Measurements from ENCODE around the gene PTK7.
"Not testable (repeated sequence)": the region's sequence is repeated elsewhere in the genome, so short reads cannot be mapped to it uniquely, and the experiment has no call there.

The PTK7 gene

DNA sequence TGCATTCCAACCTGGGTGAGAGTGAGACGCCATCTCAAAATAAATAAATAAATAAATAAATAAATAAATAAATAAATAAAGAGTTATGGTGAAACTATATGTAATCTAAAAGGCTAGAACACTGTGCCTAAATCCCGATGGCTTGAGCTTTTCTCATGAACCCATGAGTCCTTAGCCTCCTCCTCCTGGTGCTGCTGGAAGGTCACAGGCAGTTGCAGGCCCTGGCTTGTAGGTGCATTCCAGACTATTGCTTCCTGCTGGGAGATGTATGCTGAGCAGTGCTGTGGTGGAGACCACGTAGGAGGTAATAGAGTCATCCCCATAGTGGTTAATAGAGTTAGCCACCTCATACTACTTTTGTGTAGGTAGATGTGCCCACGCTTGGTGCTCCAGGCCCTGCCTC, 12.5 kb downstream of the PTK7 start:
- DNase-seq: peak; percentile 18 to 27 (median 23)

DNA sequence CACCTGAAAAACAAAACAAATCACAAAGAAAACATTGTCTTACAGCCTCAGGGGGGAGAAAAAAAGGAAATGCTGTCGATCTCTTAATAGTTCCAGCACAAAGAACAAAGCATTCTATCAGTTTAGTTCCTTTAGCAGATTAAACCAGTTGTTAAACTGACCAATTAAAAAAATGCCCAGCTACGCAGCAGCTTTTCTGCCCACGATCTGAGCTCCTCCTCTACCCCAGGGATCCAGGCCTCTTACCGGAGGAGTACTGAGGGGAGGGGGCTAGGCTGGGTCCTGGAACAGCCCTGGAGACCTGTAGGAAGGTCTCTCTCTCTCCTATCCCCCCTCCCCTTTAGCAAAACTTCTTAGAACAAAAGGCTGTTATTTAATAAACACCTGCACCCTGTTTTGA, 13.4 kb downstream of the PTK7 start:
- DNase-seq: no peak

GRCh38 chr6:43089874-43090558, 13.9 kb downstream of the PTK7 start:
- DNase-seq: no peak

GRCh38 chr6:43090559-43090956, 14.4 kb downstream of the PTK7 start:
- no peak for DNase-seq

- no peak for DNase-seq
Measured at GRCh38 chr6:43091020-43091419, 14.9 kb downstream of the PTK7 start.

DNA sequence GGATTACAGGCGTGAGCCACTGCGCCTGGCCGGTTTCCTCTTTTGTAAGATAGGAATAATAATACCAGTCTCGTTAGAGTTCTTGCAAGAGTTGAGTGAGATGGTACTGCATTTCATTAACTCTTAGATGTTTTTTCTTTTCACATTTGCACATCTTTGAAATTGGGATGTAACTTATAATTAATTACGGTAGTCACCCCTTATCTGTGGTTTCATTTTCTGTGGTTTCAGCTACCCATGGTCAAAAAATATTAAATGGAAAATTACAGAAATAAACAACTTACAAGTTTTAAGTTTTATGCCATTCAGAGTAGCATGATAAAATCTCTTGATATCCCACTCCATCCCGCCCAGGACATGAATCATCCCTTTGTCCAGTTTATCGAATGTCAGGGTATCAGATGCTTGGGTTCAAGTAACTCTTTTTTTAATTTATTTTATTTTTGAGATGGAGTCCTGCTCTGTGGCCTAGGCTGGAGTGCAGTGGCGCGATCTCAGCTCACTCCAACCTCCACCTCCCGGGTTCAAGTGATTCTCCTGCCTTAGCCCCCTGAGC, 15.4 kb downstream of the PTK7 start:
- DNase-seq: no peak

GRCh38 chr6:43092635-43093034, 16.5 kb downstream of the PTK7 start:
- no peak for DNase-seq

- DNase-seq: peak; percentile 42 to 61 (median 44)
Measured at GRCh38 chr6:43093436-43094289, 17.5 kb downstream of the PTK7 start.

DNA sequence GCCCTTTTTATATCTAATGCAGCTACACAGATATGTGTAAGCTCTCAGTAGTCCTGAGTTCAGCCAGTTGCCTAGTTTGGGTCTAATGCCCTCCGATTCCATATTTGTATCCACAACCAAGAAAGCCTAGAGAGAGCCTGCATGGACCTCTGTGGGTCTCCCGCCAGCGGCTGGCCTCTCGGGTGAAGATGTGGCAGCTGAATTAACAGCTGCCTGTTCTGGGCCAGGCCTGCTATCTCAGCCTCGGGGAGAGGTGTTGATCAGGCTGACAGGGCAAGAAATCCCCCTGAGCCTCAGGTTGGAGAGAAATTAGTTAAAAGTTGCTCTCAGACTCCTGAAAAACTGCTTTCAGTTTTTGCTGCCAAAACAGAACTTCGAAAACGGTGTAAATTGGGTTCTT, 19.8 kb downstream of the PTK7 start:
- no peak for DNase-seq

DNA sequence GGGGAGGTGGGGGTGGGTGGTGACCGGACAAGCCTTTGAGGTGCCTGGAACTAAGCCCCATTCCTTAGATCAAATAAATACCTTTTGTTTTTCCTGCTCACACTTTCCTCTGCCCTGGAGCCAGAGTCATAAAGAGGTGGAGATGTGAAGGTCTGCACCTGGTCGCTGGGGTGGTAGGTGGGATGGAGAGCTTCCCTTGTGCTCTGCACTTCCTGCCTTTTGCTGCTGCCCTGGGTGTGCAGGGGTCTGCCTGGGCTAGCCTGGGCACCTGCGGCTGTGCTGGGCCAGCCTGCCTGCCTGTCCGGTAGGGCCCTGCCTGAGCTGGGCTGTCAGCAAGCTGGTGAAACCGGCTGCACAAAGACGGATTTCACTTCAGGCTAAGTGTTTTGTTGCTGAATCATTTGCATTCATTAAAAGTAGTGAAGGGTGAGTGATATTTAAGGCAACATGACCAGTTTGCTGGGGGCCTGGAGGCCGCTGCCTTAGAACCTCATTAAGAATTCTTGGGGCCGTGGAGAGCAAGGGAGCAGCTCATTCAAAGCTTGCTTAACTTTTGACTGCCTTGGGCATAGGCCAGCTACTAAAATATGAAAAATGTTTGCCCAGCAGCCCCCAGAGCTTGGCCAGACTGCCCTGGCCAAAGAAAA, 20.5 kb downstream of the PTK7 start:
- DNase-seq: no peak

DNA sequence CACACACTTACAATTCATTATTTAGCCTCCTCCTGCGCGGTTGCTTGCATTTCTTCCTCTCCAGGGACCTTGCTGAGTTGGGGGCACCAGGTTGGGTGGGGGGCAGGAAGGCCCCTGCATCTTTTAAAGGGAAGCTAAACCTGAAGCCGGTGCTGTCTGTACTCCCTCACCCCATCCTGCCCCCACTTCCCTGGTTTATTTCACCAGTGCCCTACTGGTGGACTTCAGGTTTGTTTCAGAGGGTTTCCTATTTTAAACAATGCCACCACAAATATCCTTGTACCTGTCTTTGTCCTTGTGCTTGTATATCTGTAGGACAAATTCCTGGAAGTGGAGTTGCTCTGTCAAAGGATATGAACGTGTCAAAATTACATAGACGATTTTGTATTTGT, 21.0 kb downstream of the PTK7 start:
- DNase-seq: no peak

- DNase-seq: no peak
Measured at GRCh38 chr6:43097502-43097901, 21.4 kb downstream of the PTK7 start.

GRCh38 chr6:43101497-43101896, 25.4 kb downstream of the PTK7 start:
- no peak for DNase-seq

DNA sequence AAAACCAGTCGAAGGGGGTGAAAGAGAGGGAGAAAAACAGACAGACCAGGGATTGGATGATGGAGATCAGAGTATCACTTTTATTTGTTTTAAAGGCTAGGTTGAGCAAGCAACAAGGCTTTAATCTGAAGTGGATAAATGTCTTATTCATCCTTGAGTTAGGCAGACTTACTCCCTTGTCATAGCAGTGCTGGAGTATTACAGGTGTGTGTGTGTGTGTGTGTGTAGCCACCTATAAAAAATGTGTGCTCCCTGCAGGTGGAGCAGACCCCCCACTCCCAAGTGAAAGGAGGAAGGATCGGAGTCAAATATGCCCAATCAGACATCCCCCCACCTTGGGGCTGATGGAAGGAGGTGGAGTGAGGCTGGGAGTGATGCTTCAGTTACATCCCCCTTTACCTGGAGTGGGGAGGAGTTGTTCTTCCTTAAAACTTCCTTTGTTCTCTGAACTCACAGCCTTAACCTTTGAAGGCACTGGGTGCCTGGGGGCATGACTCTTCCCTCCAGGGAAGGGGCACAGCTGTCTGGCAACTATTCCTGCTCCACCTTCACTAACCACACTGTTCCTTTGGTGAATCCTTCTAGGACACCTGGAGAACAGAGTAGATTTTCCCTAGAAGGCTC, 27.3 kb downstream of the PTK7 start:
- no peak for DNase-seq

GRCh38 chr6:43105538-43106222, 29.6 kb downstream of the PTK7 start:
- no peak for DNase-seq

GRCh38 chr6:43107344-43108062, 31.4 kb downstream of the PTK7 start:
- no peak for DNase-seq

- DNase-seq: no peak
Measured at GRCh38 chr6:43113431-43114260, 37.5 kb downstream of the PTK7 start.

DNA sequence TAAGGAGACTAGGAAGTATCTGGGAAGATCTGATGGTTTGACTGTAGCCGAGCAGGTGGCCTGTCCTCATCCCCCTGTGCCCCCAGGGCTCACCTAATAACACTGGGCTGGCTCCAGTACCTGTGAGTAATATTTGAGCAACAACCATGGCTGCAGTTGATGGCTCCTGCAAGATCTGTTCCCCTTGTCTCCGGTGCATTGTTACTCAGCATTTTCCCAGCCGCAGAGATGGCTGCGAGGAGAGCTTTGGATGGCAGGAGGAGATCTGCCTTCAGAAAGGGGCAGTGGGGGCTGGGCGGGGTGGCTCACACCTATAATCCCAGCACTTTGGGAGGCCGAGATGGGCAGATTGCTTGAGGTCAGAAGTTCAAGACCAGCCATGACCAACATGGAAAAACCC, 39.3 kb downstream of the PTK7 start:
- no peak for DNase-seq

- DNase-seq: not testable (repeated sequence)
Measured at GRCh38 chr6:43117466-43117865, 41.4 kb downstream of the PTK7 start.

DNA sequence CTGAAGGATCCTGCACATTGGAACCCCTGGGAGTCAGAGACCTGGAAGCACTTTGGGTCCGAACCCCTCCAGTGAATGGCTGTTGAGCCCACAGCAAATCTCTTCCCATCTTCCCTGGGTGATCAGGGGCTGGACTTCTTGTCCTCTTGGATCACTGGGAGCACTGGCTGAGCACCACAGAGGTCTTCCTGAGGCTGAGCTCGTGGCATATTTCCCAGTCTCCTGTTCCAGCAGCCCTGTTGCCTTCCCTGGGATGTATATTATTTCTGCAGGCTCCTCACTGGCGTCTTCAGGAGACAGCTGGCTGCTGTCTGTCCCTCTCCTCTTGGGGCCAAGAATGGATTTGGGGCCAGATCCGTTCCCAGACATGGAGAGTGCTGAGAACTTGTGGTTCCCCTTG, 43.4 kb downstream of the PTK7 start:
- no peak for DNase-seq

Data from suppressor macrophage treated with lipopolysaccharide for 1 hour (primary cell).